CD4-positive, alpha-beta T cell (primary cell): ENCODE data around the gene CDK8. TPM values are rescaled to one million over a fixed set of nuclear protein-coding genes. Genes with fewer than 3 reads are reported as not detected.

Experiments used
- ATAC-seq: fragments of 200-7000 bp; cut with Tn5 transposase; one replicate; pipeline ENCODE4 v1.10.0; 2022; ENCODE audit warnings: mild to moderate bottlenecking; ENCODE audit not compliant: poor library complexity
- CTCF ChIA-PET: fragments of 350-600 bp; sonication (Branson Sonifier 250); formaldehyde crosslinking; loops from one replicate; lab custom pipeline; 2021; ENCODE audit warnings: antibody characterized with exemption, inconsistent platforms; lab: Charles Lee
- POLR2A ChIA-PET: fragments of 350-600 bp; sonication (Branson Sonifier 250); formaldehyde crosslinking; loops from one replicate; lab custom pipeline; 2021; ENCODE audit warnings: antibody characterized with exemption, inconsistent platforms; lab: Charles Lee
- DNase-seq, 14 experiments: peaks; one replicate each; pipeline ENCODE4 v3.0.0-alpha.2; 2013 to 2020; ENCODE audit warnings: mixed read lengths in 2 of 14
- H3K27ac ChIP-seq, 2 donors: one replicate each; pipeline versions ENCODE4 v1.5.1 to v1.7.0; 2013; ENCODE audit warnings: low read length in 2 of 2, low read depth in 1 of 2, mild to moderate bottlenecking in 1 of 2
- H3K27me3 ChIP-seq, 2 experiments: 1 replicate in 1 of 2; 2 replicates in 1 of 2; pipeline versions ENCODE4 v1.6.1 to v1.7.0; 2013; ENCODE audit warnings: low read length in 2 of 2, control low read depth in 1 of 2, mild to moderate bottlenecking in 1 of 2, moderate library complexity in 1 of 2; ENCODE audit not compliant: insufficient read depth in 2 of 2, control insufficient read depth in 1 of 2
- H3K36me3 ChIP-seq: one replicate; pipeline ENCODE4 v1.6.1; 2013; ENCODE audit warnings: low read length, control low read depth; ENCODE audit not compliant: insufficient read depth
- H3K4me1 ChIP-seq: one replicate; pipeline ENCODE4 v1.6.1; 2013; ENCODE audit warnings: low read length, control low read depth; ENCODE audit not compliant: insufficient read depth
- H3K4me3 ChIP-seq: one replicate; pipeline ENCODE4 v1.5.1; 2013; ENCODE audit warnings: mild to moderate bottlenecking, low read length, moderate library complexity
- H3K9me3 ChIP-seq, 2 experiments: 1 replicate in 1 of 2; 2 replicates in 1 of 2; pipeline versions ENCODE4 v1.6.1 to v1.7.0; 2013; ENCODE audit warnings: low read length in 2 of 2, mild to moderate bottlenecking in 2 of 2, control low read depth in 1 of 2, moderate library complexity in 1 of 2; ENCODE audit not compliant: control insufficient read depth in 1 of 2, insufficient read depth in 1 of 2
- H3K27ac Mint-ChIP-seq: one replicate; pipeline ENCODE4 v1.8.0; 2020; ENCODE audit warnings: mixed read lengths
- H3K27me3 Mint-ChIP-seq: one replicate; pipeline ENCODE4 v1.8.0; 2021; ENCODE audit warnings: mixed read lengths
- H3K36me3 Mint-ChIP-seq: one replicate; pipeline ENCODE4 v1.8.0; 2021; ENCODE audit warnings: low read depth, mixed read lengths
- H3K4me1 Mint-ChIP-seq: one replicate; pipeline ENCODE4 v1.8.0; 2021; ENCODE audit warnings: low read depth, mixed read lengths
- H3K4me3 Mint-ChIP-seq: one replicate; pipeline ENCODE4 v1.8.0; 2020; ENCODE audit warnings: mild to moderate bottlenecking, mixed read lengths
- H3K9me3 Mint-ChIP-seq: one replicate; pipeline ENCODE4 v1.8.0; 2020; ENCODE audit warnings: mixed read lengths
- CTCF ChIP-seq: fragments of 200-600 bp; IDR thresholded peaks from one replicate; pipeline ENCODE4 v1.8.0; 2022; ENCODE audit warnings: antibody characterized with exemption, mild to moderate bottlenecking
- intact Hi-C, 2 experiments: fragments of 100-400 bp; cut with DNase I in 1 of 2; cut with micrococcal nuclease in 1 of 2; formaldehyde crosslinking; loops; one replicate each; pipeline versions ENCODE4 v1.15.1 to v1.9.0; 2023 to 2025; cut with DNase I, micrococcal nuclease
- total RNA-seq, 174 experiments: library from RNA in 2 of 174; stranded (reverse) in 2 of 174; gene quantifications; one replicate each; pipeline ENCODE4 v1.2.3 and lab custom pipeline; 2021 to 2026

CDK8 gene
- total RNA-seq, 2 experiments from 2014 or later = 6.0 to 6.7 TPM

- DNase-seq = no peak
- H3K9me3 Mint-ChIP-seq = no peaks in the 10 kb centered on the region
- intact Hi-C loops = no loop called here
- Histone ChIP-seq H3K27me3 (no peaks in the 10 kb centered on the region), H3K4me1 (no peaks in the 10 kb centered on the region), H3K9me3 (no peaks in the 10 kb centered on the region), H3K4me3 (no peak overlapping the region), H3K27ac (no peak overlapping the region), H3K36me3 (peaks cover 10% of the 10 kb centered on the region)
- H3K4me3 Mint-ChIP-seq = no peak overlapping the region
- ChIA-PET POLR2A (no interaction called here), CTCF (no interaction called here)
- H3K27ac Mint-ChIP-seq = no peak overlapping the region
- H3K36me3 Mint-ChIP-seq = peaks cover 44% of the 10 kb centered on the region
- TF ChIP-seq CTCF = no peak
- no peaks in the 10 kb centered on the region for H3K27me3 Mint-ChIP-seq
- no peaks in the 10 kb centered on the region for H3K4me1 Mint-ChIP-seq
- ATAC-seq = no peak
Observed at GRCh38 chr13:26344980-26345379, 91.1 kb downstream of the CDK8 start.

- no peak for TF ChIP-seq CTCF
- no peak overlapping the region for H3K4me3 Mint-ChIP-seq
- Histone ChIP-seq H3K4me3 (no peak overlapping the region), H3K27ac (no peak overlapping the region), H3K27me3 (no peaks in the 10 kb centered on the region), H3K36me3 (peaks cover 11% of the 10 kb centered on the region), H3K9me3 (no peaks in the 10 kb centered on the region), H3K4me1 (no peaks in the 10 kb centered on the region)
- H3K9me3 Mint-ChIP-seq = no peaks in the 10 kb centered on the region
- ATAC-seq (no peak), DNase-seq (no peak)
- POLR2A ChIA-PET = no interaction called here
- no peaks in the 10 kb centered on the region for H3K27me3 Mint-ChIP-seq
- CTCF ChIA-PET = no interaction called here
- no peak overlapping the region for H3K27ac Mint-ChIP-seq
- intact Hi-C loops = no loop called here
- no peaks in the 10 kb centered on the region for H3K4me1 Mint-ChIP-seq
- H3K36me3 Mint-ChIP-seq = peaks cover 49% of the 10 kb centered on the region
Observed at GRCh38 chr13:26348966-26349365, 95.0 kb downstream of the CDK8 start.

GRCh38 chr13:26362261-26362660 lies 108.3 kb downstream of the CDK8 start:
- Histone ChIP-seq H3K4me1 (no peaks in the 10 kb centered on the region), H3K9me3 (no peaks in the 10 kb centered on the region), H3K27me3 (no peaks in the 10 kb centered on the region), H3K27ac (no peak overlapping the region), H3K4me3 (no peak overlapping the region), H3K36me3 (peaks cover 9% of the 10 kb centered on the region)
- H3K4me1 Mint-ChIP-seq = no peaks in the 10 kb centered on the region
- ChIA-PET POLR2A (no interaction called here), CTCF (interaction anchor here (0.7 kb wide), 1 partner anchor 1591 kb away, joined by 3 read pairs; no protein-coding TSS in a partner anchor)
- no peaks in the 10 kb centered on the region for H3K27me3 Mint-ChIP-seq
- H3K4me3 Mint-ChIP-seq = no peak overlapping the region
- ATAC-seq (no peak), DNase-seq (no peak)
- peaks cover 45% of the 10 kb centered on the region for H3K36me3 Mint-ChIP-seq
- no peaks in the 10 kb centered on the region for H3K9me3 Mint-ChIP-seq
- no peak overlapping the region for H3K27ac Mint-ChIP-seq
- no peak for TF ChIP-seq CTCF
- intact Hi-C loops = no loop called here
